Measurements from ENCODE around the gene ROR1.

Gene ROR1

DNA sequence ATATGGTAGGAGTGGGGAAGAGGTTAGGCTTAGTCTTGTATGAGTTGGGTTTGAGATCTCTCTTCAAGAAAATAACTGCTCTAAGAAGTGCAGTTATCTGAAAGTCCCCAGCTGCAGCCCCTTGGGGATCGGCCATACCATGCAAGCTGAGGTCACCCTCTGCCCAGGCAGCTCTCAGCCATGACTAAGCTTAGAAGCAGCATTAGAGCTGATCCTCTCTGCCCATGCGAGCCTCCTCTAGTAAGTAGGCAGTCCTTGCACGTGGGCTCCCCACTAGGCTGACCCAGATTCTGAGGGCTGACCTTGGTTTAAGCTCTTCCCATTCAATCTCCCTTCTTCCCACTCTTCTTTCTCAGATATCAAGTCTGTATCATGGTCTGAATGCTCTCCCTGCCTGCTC is 308.6 kb downstream of the ROR1 start:
- TF ChIP-seq TAF1 (IDR thresholded peaks at IDR 0.05; ENCODE audit: borderline replicate concordance, insufficient read depth, low read length) (no peak), FOXP2 (optimal IDR thresholded peaks at IDR 0.05; ENCODE audit: borderline replicate concordance, extremely low read depth, extremely low read length, insufficient read depth) (no peak)

DNA sequence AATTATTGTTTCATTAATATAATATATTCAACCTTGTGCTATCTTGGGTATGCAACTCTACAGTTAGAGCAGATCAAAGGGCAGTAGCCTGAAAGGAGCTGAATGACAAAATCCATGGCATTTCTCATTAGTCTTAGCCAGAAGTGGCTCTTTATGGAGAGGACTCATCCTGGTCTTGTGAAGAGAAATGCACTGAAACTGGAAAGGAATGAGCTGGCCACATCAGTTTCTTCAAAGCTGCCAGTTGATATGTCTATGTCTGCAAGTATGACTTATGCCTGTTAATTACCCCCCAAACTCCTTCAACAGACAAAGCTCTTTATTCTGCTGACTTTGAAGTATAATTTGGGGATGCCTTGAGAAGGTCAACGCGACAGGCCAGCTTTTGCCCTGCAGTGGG is 310.6 kb downstream of the ROR1 start:
- no peak for TF ChIP-seq SIN3A (IDR thresholded peaks at IDR 0.05; ENCODE audit: borderline replicate concordance, insufficient read depth, low read length)
- no peak for TF ChIP-seq FOXP2 (optimal IDR thresholded peaks at IDR 0.05; ENCODE audit: borderline replicate concordance, extremely low read depth, extremely low read length, insufficient read depth)
- TF ChIP-seq TAF1 (IDR thresholded peaks at IDR 0.05; ENCODE audit: borderline replicate concordance, insufficient read depth, low read length), result no peak
- no peak for TF ChIP-seq POLR2AphosphoS5 (IDR thresholded peaks at IDR 0.05; ENCODE audit: low read depth, low read length)
- no peak for TF ChIP-seq REST (IDR thresholded peaks at IDR 0.05; ENCODE audit: insufficient read depth in 1 of 2, low read depth in 2 of 2, low read length in 2 of 2)

- TF ChIP-seq POLR2AphosphoS5 (IDR thresholded peaks at IDR 0.05; ENCODE audit: low read depth, low read length), result no peak
- TF ChIP-seq FOXP2 (optimal IDR thresholded peaks at IDR 0.05; ENCODE audit: borderline replicate concordance, extremely low read depth, extremely low read length, insufficient read depth), result no peak
- no peak for TF ChIP-seq SIN3A (IDR thresholded peaks at IDR 0.05; ENCODE audit: borderline replicate concordance, insufficient read depth, low read length)
- TF ChIP-seq TAF1 (IDR thresholded peaks at IDR 0.05; ENCODE audit: borderline replicate concordance, insufficient read depth, low read length), result no peak
- TF ChIP-seq REST (IDR thresholded peaks at IDR 0.05; ENCODE audit: insufficient read depth in 1 of 2, low read depth in 2 of 2, low read length in 2 of 2), result no peak
These were observed 314.0 kb downstream of the ROR1 start for GRCh38 chr1:64087768-64088167.

- TF ChIP-seq SIN3A (IDR thresholded peaks at IDR 0.05; ENCODE audit: borderline replicate concordance, insufficient read depth, low read length) (no peak), REST (IDR thresholded peaks at IDR 0.05; ENCODE audit: insufficient read depth in 1 of 2, low read depth in 2 of 2, low read length in 2 of 2) (no peak)
These were observed 316.6 kb downstream of the ROR1 start for GRCh38 chr1:64090436-64090835.

DNA sequence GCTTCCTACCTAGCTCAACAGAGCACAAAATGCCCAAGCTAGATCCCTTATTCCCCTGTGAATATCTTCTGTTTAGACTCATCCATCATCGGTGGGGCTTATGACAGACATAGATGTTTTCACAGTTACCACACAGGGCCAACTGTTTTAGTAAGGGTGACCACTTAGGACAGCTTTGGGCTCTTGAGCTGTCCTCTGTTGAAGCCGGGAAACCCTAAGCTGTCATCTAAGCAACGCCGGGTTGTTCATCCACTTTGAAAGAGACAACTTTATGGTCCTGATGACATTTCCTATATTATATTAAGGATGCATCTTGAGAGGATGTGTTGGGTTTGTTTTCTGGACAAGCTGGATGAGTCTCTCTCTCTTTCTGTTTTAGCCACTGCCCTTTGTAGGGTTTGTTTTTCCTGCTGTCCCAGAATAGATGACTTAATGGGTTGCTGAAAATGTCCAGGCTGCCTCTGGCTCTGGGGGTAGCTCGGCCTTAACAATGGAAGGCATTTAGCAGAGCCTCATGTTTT is 319.1 kb downstream of the ROR1 start:
- TF ChIP-seq TAF1 (IDR thresholded peaks at IDR 0.05; ENCODE audit: borderline replicate concordance, insufficient read depth, low read length) (no peak), REST (IDR thresholded peaks at IDR 0.05; ENCODE audit: insufficient read depth in 1 of 2, low read depth in 2 of 2, low read length in 2 of 2) (no peak), POLR2AphosphoS5 (IDR thresholded peaks at IDR 0.05; ENCODE audit: low read depth, low read length) (no peak), SIN3A (IDR thresholded peaks at IDR 0.05; ENCODE audit: borderline replicate concordance, insufficient read depth, low read length) (no peak), FOXP2 (optimal IDR thresholded peaks at IDR 0.05; ENCODE audit: borderline replicate concordance, extremely low read depth, extremely low read length, insufficient read depth) (no peak)
